Measurements from ENCODE around the gene RIF1.
A peak's percentile ranks its signal among the peaks of the same experiment; 100 is the strongest.
"Not testable (repeated sequence)": the region's sequence is repeated elsewhere in the genome, so short reads cannot be mapped to it uniquely, and the experiment has no call there.

RIF1 gene

GRCh38 chr2:151409601-151410484 is at the start of gene RIF1:
Gene RIF1, plus strand, starts transcription at chr2:151409902. Its CDS starts 522 bp downstream, at chr2:151410424.
- DNase-seq (ENCODE audit: low spot score): peak; percentile 95

- peak; percentile 56 for DNase-seq (ENCODE audit: low spot score)
Measured at GRCh38 chr2:151361674-151362370, 47.9 kb upstream of the RIF1 start.

- DNase-seq (ENCODE audit: low spot score): peak; percentile 35
Measured at GRCh38 chr2:151363709-151364108, 46.0 kb upstream of the RIF1 start.

- DNase-seq (ENCODE audit: low spot score): peak; percentile 17
Measured at GRCh38 chr2:151367571-151367970, 42.1 kb upstream of the RIF1 start.

- DNase-seq (ENCODE audit: low spot score): peak; percentile 69
Measured at GRCh38 chr2:151374436-151374835, 35.3 kb upstream of the RIF1 start.

GRCh38 chr2:151379169-151379568 is 30.5 kb upstream of the RIF1 start:
- DNase-seq (ENCODE audit: low spot score): no peak

GRCh38 chr2:151380580-151381235 is 29.0 kb upstream of the RIF1 start:
- DNase-seq (ENCODE audit: low spot score): no peak

GRCh38 chr2:151381266-151381665 is 28.4 kb upstream of the RIF1 start:
- no peak for DNase-seq (ENCODE audit: low spot score)

GRCh38 chr2:151388011-151388410 is 21.7 kb upstream of the RIF1 start:
- no peak for DNase-seq (ENCODE audit: low spot score)

GRCh38 chr2:151391436-151391835 is 18.3 kb upstream of the RIF1 start:
- no peak for DNase-seq (ENCODE audit: low spot score)

- DNase-seq (ENCODE audit: low spot score): no peak
Measured at GRCh38 chr2:151394509-151394908, 15.2 kb upstream of the RIF1 start.

- no peak for DNase-seq (ENCODE audit: low spot score)
Measured at GRCh38 chr2:151395509-151396374, 14.0 kb upstream of the RIF1 start.

GRCh38 chr2:151399981-151400380 is 9.7 kb upstream of the RIF1 start:
- DNase-seq (ENCODE audit: low spot score): no peak

- no peak for DNase-seq (ENCODE audit: low spot score)
Measured at GRCh38 chr2:151401149-151401548, 8.6 kb upstream of the RIF1 start.

GRCh38 chr2:151403914-151404313 is 5.8 kb upstream of the RIF1 start:
- no peak for DNase-seq (ENCODE audit: low spot score)

GRCh38 chr2:151405376-151405775 is 4.3 kb upstream of the RIF1 start:
- DNase-seq (ENCODE audit: low spot score): no peak

- DNase-seq (ENCODE audit: low spot score): no peak
Measured at GRCh38 chr2:151407281-151407680, 2.4 kb upstream of the RIF1 start.

GRCh38 chr2:151408788-151409600 is 708 bp upstream of the RIF1 start:
- no peak for DNase-seq (ENCODE audit: low spot score)

- DNase-seq (ENCODE audit: low spot score): peak; percentile 22
Measured at GRCh38 chr2:151410485-151410834, 758 bp downstream of the RIF1 start.

- DNase-seq (ENCODE audit: low spot score): no peak
Measured at GRCh38 chr2:151417650-151418049, 7.9 kb downstream of the RIF1 start.

GRCh38 chr2:151421681-151422080 is 12.0 kb downstream of the RIF1 start:
- not testable (repeated sequence) for DNase-seq (ENCODE audit: low spot score)
